GM19452 (cell line): ENCODE measurements around the gene LATS1.
"Not testable (repeated sequence)": the region's sequence is repeated elsewhere in the genome, so short reads cannot be mapped to it uniquely, and the experiment has no call there.

Source experiments
- ATAC-seq: cut with Tn5 transposase; IDR thresholded peaks from one replicate; pipeline ENCODE4 v1.9.1; 2021; ENCODE audit not compliant: unreplicated experiment

LATS1 gene

GRCh38 chr6:149672265-149672664 is 45.6 kb downstream of the LATS1 start:
- not testable (repeated sequence) for ATAC-seq

GRCh38 chr6:149660028-149660427 is 57.9 kb downstream of the LATS1 start:
- no peak for ATAC-seq

- no peak for ATAC-seq
Measured at GRCh38 chr6:149657441-149657840, 60.5 kb downstream of the LATS1 start.

DNA sequence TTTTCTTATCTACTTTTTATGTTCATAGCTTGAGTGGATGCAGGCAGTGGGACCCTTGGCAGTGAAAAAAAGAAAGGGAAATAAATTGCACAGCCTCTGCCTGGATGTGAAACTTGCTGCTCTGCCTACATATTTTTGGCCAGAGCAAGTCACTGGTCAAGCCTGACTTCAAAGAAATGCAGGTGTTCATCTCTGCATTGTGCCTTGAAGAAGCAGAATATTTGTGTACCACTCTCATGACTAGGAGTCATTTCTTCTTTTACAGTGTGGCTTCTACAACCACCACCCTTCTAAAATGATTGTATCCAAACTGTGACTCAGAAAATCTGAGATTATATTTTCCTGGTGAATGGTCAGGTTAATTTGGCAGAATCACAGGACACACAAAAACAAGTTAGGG is 66.8 kb downstream of the LATS1 start:
- no peak for ATAC-seq

DNA sequence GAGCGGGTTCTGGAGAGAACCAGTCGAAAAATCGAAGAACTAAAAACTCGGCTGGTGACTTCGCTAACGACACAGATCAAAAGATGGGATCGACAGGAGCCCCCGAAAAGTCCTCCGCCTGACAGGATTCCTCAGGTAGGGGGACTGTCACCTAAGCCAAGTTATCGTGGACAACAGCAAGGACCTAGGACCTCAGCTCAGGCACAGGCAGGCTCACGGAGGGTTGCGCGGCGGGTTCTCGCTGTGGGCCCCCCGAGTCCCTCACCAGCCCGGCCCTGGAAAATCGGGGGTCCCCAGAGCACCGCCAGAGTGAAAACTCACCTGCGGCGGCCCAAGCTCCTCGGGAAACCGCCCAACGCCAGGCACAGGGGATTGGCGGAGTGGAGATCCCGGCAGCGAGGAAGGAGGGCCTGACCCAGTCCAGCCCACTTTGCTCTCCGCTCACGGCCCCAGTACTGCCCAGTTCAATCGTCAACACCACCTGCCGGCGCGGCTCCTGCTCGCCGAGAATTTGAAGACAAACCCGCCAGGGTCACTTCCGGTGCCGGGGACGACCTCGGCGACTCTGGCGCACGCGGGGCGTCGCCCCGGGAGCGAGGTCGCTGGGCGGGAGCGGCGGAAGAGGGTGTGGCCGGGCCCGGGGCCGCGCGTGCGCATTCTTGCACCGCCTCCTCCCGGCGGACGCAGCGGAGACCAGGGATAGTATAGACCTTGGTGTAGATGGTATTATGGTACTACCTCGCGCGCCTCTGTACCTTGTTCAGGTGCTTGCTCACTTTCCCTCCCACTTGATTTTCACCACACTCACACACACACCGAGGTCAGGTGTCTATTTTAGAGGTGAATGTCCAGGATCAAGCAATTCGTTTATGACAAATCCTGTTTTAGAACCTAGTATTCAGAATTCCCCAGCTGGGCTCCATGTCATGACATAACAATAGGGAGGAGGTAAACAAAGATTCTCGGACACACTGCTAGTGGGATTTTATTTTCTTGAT is 69.5 kb downstream of the LATS1 start, which contains the start of gene KATNA1:
Gene KATNA1 (minus strand): TSS at position 567 of the 998 bp plus-strand sequence. CDS start 10,167 bp downstream, outside the sequence.
- ATAC-seq, result peak; percentile 90

DNA sequence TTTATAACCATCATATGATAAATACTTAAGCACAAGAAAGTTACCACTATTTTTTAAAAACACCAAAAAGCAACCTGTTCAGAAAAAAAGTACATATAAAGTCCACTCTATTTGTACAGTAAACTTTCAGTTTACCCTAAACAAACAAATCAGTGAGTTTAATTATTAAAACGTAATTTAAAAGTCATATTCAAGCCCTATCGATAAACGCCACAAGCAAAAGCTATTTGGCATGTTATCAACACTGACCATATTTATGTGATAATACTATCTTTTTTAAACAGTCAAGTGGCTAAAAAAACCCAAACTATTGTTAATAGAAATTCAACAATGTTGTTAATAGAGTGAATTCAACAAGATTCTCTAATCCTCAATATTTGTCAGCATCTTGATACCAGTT is 71.3 kb downstream of the LATS1 start:
- ATAC-seq, result no peak

DNA sequence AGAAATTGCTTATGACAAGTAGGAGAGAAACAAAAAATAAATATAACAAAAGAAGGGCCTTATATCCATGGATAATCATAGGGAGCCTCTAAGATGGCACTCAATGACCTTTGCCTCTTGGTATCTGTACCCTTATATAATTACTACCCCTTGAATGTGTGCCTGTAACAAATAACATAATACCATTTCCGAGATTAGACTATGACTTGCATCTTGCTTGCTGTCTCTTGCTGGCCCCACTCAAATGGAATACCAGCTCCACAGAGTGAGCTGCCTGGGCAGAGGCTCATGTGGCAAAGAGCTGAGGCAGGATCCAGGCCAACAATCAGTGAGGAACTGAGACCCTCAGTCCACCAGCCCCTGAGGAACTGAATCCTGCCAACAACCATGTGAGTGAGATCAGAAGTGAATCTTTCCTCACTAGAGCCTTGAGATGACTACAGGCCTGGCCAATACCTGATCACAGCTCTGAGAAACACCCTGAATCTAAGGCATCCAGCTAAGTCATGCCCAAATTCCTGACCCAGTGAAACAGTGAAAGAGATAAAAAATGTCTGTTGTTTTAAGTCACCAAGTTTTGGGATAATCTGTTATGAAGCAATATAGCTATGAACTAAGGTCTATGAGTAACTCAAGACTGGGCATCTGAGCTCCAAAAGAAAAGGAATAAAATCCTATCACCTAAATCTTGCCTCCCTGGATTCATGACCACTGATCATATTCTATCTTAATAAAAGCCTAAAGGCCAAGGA is 74.9 kb downstream of the LATS1 start:
- ATAC-seq, result no peak

- ATAC-seq, result no peak
Measured at GRCh38 chr6:149636124-149636523, 81.8 kb downstream of the LATS1 start.

- ATAC-seq, result no peak
Measured at GRCh38 chr6:149634315-149634714, 83.6 kb downstream of the LATS1 start.

DNA sequence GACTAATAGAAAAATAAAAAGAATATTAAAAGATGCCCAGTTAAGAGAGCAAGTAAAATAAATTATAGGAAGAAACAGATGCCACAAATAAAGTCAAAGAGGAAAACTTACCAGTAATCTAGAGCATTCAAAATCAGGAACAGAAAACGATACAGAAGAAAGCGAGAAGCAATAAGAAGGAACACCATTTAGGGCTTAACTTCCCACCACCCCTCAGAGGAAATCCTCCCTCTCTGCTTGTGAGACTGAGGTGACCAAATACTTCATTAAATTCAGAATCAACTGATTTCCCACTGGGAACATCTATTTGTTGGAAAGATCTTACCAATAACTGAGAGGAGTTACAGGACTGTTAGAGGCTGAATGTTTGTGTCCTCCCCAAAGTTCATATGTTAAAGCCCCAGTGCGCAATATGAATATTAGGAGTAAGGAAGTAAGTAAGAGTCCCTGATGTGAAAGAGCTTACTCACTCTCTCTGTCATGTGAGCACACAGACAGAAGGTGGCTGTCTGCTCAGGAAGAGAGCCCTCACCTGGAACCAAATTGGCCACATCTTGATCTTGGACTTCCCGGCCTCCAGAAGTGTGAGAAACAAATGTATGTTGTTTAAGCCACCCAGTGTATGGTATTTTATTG is 88.9 kb downstream of the LATS1 start:
- peak; percentile 80 for ATAC-seq

DNA sequence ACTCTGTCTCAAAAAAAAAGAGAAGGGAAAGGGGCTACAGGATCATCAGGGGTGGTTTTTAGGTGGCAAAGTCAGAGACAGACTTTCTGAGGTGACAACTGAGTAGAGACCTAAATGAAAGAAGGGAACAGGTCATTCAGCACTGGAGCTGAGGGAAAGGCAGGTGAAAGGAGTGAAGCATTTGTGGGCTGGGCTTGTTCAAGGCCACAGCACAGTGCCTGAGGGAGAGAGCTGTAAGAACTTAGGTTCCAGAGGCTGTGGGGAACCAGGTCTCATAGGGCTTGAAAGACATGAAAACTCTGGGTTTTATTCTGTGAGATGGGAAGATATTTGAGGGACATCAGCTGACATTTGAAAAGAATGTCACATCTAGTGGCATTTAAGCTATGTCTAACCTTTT is 90.2 kb downstream of the LATS1 start:
- no peak for ATAC-seq

DNA sequence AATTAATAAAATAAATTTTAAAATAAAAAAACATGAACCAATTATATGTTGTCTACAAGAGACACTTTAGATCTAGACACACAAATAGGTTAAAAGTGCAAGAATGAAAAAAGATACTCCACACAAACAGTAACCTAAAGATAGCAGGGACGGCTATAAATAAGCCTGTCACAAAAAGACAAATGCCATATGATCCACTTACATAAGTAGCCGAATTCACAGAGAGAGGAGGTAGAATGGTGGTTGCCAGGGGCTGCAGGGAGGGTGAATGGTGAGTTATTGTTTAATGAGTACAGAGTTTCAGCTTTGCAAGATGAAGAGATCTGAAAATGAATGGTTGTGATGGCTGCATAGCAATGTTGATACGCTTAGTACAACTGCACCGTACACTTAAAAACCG is 102.1 kb downstream of the LATS1 start:
- no peak for ATAC-seq

DNA sequence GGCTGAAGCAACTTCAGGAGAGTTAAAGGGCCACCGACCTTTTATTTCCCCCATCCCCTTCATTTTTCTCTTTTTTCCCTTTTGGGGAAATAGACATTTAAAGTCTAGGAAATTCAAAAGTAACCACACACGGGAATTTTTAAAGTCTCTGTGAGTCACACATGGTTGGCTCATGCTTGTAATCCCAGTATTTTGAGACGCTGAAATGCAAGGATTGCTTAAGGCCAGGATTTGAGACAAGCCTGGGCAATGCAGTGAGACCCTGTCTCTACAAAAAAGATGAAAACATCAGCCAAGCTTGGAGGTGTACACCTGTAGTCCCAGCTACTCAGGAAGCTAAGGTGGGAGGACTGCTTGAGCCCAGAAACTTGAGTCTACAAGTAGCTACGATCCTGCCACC is 103.6 kb downstream of the LATS1 start:
- no peak for ATAC-seq

DNA sequence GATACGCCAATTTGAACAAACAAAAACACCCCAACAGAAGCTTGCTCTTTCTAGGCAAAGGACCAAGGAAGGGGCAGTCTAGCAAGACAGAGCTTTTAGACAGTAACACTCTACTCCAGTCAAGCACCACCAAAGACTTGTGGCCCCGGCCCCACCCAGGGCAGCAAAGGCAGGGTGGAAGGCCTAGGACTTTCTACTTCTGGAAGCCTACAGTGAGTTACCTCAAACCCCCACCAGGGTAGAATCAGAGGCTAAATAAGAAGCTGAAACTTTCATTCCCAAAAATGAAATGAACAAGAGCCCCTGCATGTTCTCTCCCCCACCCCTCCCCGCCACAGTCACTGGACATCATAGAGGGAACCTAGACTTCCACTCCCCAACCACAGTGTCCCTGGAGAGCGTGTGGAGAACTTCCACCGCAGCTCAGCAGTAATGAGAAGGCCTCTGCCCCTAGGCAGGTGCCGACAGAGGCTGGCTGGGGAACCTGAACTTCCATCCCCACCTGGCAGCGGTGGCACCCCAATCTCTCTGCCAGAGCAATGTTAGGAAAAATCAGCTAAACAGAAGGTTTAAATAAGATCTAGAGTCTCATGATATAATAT is 109.4 kb downstream of the LATS1 start:
- ATAC-seq, result no peak
